ENCODE data around the gene PCDHB16. TPM values are rescaled to one million over a fixed set of nuclear protein-coding genes. Genes with fewer than 3 reads are reported as not detected.
"Not testable (repeated sequence)": the region's sequence is repeated elsewhere in the genome, so short reads cannot be mapped to it uniquely, and the experiment has no call there.

Gene PCDHB16
- total and polyA plus RNA-seq, 10 donors, result 0.04 to 2.1 (median 1.6) TPM

- TF ChIP-seq POLR2A (IDR thresholded peaks at IDR 0.05) (no peak), CTCF (IDR thresholded peaks at IDR 0.05 in 8 of 11, conservative IDR thresholded peaks at IDR 0.05 in 3 of 11) (peak in 6 of 11 experiments; percentile 16 to 50 (median 37))
- peaks cover 0 to 85% (median 64%) of the 10 kb centered on the region in 8 donors for H3K9me3 ChIP-seq
- WGBS, 5 donors, result 16 to 21% (median 21%) methylated on average over 9 of the region's 9 CpGs
- DNase-seq, result no peak
- H3K36me3 ChIP-seq, result no peaks in the 10 kb centered on the region
- no peak within 1 kb of the TSS for H3K27ac ChIP-seq
- peaks cover 0 to 85% (median 0%) of the 10 kb centered on the region in 7 donors for H3K27me3 ChIP-seq (replicated peaks in 1 of 7)
- intact Hi-C loops (cut with DNase I; ENCODE audit: low total_unique reads), result no loop called here
- peak within 1 kb of the TSS in 1 of 8 donors; percentile 45 for H3K4me3 ChIP-seq
- H3K4me1 ChIP-seq, result no peaks in the 10 kb centered on the region
Measured at GRCh38 chr5:141186897-141187512, 4.8 kb downstream of the PCDHB16 start, which contains the start of gene PCDHB9. PCDHB9 (plus strand) TSS chr5:141187161; CDS start chr5:141187319, 158 bp downstream.

GRCh38 chr5:141188682-141189081 lies 6.5 kb downstream of the PCDHB16 start:
- intact Hi-C loops (cut with DNase I; ENCODE audit: low total_unique reads); DNase-seq; H3K4me3 ChIP-seq; H3K36me3 ChIP-seq; H3K4me1 ChIP-seq; H3K27ac ChIP-seq: not testable (repeated sequence)
- Histone ChIP-seq H3K27me3 (replicated peaks in 1 of 7) (peaks cover 0 to 80% (median 0%) of the 10 kb centered on the region in 7 donors), H3K9me3 (peaks cover 0 to 83% (median 58%) of the 10 kb centered on the region in 8 donors)
- 33 to 43% (median 36%) methylated on average over 10 to 34 of the region's 37 CpGs; no CpG with 5 or more reads in 1 of the 5 donors for WGBS, 5 donors

- DNase-seq; H3K36me3 ChIP-seq; H3K4me1 ChIP-seq; intact Hi-C loops (cut with DNase I; ENCODE audit: low total_unique reads); H3K27ac ChIP-seq; H3K4me3 ChIP-seq: not testable (repeated sequence)
- WGBS, 5 donors, result 26 to 40% (median 36%) methylated on average over 7 to 32 of the region's 35 CpGs
- peaks cover 0 to 78% (median 0%) of the 10 kb centered on the region in 7 donors for H3K27me3 ChIP-seq (replicated peaks in 1 of 7)
- peaks cover 0 to 83% (median 57%) of the 10 kb centered on the region in 8 donors for H3K9me3 ChIP-seq
Measured at GRCh38 chr5:141189131-141189530, 6.9 kb downstream of the PCDHB16 start.

GRCh38 chr5:141192110-141192725 lies 10.0 kb downstream of the PCDHB16 start, which contains the start of gene PCDHB10:
PCDHB10 (plus strand) TSS chr5:141192353; CDS start chr5:141192553, 200 bp downstream.
- no peak within 1 kb of the TSS for H3K27ac ChIP-seq
- WGBS, 5 donors, result 6 to 15% (median 11%) methylated on average over 10 of the region's 10 CpGs
- H3K4me1 ChIP-seq, result no peaks in the 10 kb centered on the region
- H3K4me3 ChIP-seq, result no peak within 1 kb of the TSS
- peaks cover 0 to 90% (median 71%) of the 10 kb centered on the region in 8 donors for H3K9me3 ChIP-seq
- DNase-seq, result no peak
- intact Hi-C loops (cut with DNase I; ENCODE audit: low total_unique reads), result no loop called here
- TF ChIP-seq CTCF (IDR thresholded peaks at IDR 0.05 in 8 of 11, conservative IDR thresholded peaks at IDR 0.05 in 3 of 11), result peak in 2 of 11 experiments; percentile 14 to 17
- no peak for TF ChIP-seq POLR2AphosphoS5 (IDR thresholded peaks at IDR 0.05)
- H3K36me3 ChIP-seq, result no peaks in the 10 kb centered on the region
- peaks cover 0 to 62% (median 0%) of the 10 kb centered on the region in 7 donors for H3K27me3 ChIP-seq (replicated peaks in 1 of 7)

GRCh38 chr5:141194332-141194731 lies 12.1 kb downstream of the PCDHB16 start:
- Histone ChIP-seq H3K9me3 (peaks cover 0 to 94% (median 78%) of the 10 kb centered on the region in 8 donors), H3K27me3 (replicated peaks in 1 of 7) (peaks cover 0 to 61% (median 0%) of the 10 kb centered on the region in 7 donors)
- intact Hi-C loops (cut with DNase I; ENCODE audit: low total_unique reads); DNase-seq; H3K4me1 ChIP-seq; H3K36me3 ChIP-seq; H3K4me3 ChIP-seq; H3K27ac ChIP-seq: not testable (repeated sequence)
- 30 to 46% (median 33%) methylated on average over 3 to 33 of the region's 37 CpGs for WGBS, 5 donors

Data from spleen (tissue), 11 donors.